GM18526 (cell line): ENCODE results near the gene CFAP20DC.

Experiments used
- POLR2A ChIP-seq: IDR thresholded peaks from 3 replicates; pipeline ENCODE4 v1.6.1; 2011; ENCODE audit not compliant: insufficient read length; ENCODE audit errors: extremely low read depth

Gene CFAP20DC

DNA sequence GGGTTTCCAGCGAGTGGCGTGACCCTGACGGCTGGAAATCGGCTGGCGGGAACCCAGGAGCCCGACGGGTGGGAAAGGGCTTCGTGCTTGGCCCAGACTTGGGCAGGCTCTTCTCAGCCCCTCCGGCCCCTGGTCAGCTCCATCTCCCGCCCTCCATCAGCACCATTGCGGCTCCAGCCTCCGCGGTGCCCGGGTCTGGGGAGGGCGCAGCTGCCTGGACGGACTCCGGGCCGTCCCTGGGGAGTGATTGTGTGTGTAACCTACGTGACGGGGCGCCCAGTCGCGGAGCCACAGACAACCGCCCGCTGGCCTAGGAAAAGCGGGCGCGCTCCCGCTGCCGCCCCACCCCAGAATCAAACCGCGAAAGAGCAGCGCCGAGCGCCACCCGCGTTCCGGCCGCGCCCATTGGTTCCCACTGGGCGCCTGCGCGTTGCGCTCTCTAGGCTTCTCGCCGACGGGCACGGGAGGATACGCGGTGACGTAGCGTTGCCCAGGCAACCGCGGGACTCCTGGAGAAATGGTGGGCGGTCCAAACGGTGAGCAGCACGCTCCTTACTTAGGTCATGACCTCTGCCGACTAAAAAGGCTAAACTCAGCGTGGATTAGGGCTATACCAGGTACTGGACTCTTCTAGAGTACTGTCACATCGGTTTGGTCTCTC, at the start of gene CFAP20DC:
CFAP20DC (minus strand) TSS at position 355 of the 661 bp plus-strand sequence. CDS start 394 bp downstream, outside the sequence.
- peak; percentile 85 for TF ChIP-seq POLR2A

DNA sequence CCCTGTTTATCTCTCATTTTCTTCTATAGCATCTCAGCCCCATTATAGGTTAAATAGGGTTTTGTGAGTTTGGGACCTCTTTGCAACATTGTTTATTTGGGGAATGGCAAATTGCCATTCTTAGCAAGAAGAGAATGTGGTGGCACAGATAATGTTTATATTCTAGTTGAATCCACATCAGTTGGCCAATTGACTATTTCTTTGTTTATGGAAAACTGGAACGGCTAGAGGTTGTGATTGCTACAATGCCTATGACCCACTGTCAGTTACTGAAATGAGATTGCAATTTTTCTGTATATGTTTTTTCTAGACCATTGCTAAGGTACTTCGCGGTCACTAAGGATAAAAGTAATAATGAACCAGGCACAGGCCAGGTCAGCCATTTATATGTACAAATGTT, 44.6 kb upstream of the CFAP20DC start:
- TF ChIP-seq POLR2A = no peak

DNA sequence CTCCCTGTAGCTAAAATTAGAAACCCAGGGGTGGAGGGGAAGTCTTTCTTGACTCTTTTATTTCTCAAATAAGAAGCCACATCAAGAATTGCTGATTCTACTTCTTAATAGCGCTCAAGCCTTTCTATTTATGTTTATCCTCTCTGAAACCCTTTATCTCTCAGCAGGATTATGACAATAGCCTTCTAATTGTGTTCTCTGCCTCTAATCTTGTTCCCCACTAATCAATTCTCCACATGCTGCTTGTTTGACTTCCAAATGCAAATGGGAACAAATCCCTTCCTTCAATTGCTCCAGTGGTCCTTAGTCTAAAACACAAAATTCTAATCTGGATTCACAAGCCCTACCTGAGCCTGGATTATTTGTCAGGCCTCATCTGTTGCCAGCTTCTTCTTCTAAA, 43.7 kb upstream of the CFAP20DC start:
- TF ChIP-seq POLR2A = no peak

DNA sequence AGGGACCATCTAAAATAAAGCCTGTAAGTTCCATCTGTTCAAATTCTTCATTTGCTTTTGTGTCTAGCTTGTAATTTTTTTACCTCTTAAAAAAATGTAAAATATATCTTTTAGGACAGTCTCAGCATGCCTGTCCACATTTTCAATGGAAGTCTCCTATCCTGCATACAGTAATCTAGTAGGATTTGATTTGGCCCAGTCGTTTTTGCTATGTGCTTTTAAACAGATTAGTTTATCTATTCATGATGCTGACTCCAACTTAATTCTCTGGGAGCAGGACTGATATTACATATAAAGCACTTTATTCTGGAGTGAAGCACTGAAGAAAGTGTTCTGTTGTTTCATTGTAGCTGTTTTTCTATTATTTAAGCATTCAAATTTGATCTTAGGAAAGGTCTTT, 38.9 kb upstream of the CFAP20DC start:
- no peak for TF ChIP-seq POLR2A

DNA sequence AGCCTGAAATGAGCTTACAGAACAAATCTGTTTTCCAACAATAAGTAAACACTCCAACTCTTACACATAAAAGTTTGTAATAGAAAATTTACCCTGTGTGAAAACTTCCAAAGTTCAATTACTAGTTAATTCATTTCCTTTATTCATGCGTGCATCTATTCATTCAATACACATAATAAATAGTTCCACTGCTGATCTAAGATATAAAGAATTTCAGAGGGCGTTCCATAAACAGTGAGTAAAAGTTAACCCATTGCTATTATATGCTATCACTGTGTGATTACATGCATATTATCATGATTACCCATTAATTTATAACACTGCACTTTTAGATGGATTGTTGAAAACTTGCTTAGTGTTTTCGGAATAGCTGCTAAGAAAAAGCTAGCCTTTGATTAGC, 36.2 kb upstream of the CFAP20DC start:
- TF ChIP-seq POLR2A = no peak

DNA sequence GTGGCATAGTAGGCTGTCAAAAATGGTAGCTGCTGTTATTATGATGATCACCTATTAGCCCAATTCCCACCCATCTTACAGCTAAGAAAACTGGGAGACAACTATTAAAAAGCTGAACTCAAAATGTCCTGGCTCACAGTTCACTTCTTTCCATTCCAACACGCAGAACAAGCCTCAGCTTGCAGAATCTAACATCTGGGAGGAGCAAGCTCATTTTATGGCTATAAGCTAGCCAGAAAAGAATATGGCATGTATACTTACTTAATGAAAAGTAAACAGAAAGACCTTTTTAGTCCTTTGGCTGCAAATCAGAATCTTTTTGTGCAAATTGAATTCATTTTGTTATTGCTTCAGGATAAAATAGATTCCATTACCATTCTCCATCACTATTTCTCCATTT, 34.8 kb upstream of the CFAP20DC start:
- no peak for TF ChIP-seq POLR2A

DNA sequence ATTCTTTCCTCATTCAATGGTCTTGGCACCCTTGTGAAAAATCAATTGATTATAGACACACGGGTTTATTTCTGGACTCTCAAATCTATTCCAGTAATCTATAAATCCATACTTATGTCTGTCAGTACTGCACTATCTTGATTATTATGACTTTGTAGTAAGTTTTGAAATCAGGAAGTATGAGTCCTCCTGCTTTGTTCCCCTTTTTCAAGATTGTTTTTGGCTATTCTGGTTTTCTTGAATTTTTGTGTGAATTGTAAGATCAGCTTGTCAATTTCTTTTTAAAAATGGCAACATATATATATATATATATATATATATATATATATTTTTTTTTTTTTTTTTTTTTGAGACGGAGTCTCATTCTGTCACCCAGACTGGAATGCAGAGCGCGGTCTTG, 32.3 kb upstream of the CFAP20DC start:
- TF ChIP-seq POLR2A = no peak

DNA sequence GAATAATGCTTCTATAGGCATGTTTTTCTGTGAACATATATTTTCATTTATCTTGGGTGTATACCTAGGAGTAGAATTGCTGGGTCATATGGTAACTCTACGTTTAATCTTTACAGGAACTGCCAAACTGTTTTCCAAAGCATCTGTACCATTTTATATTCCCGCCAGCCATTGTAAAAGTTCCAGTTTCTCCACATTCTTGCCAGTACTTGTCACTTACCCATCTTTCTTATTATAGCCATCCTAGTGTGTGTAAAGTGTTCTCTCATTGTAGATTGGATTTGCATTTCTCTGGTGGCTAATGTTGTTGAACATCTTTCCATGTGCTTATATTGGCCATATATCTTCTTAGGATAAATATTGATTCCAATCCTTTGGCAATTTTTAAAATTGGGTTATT, 31.2 kb upstream of the CFAP20DC start:
- TF ChIP-seq POLR2A = no peak

DNA sequence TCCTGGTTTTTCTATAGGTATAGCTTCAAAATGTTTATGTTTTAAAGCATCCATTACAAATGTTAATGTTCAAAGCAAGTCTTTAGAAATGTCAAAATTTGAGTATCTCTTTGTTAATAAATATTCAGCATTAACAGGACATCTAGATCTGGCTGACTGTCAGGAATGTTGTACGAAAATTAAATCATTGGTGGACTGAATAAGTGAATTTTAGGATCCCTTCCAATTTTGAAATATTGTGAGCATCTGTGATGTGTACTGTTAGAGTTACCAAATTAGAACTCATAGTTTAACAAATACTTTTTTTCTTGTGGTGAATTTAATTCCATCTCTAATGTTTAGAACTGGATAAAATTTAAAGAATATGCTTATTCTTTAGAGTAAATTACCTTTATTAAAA, 30.1 kb upstream of the CFAP20DC start:
- no peak for TF ChIP-seq POLR2A

DNA sequence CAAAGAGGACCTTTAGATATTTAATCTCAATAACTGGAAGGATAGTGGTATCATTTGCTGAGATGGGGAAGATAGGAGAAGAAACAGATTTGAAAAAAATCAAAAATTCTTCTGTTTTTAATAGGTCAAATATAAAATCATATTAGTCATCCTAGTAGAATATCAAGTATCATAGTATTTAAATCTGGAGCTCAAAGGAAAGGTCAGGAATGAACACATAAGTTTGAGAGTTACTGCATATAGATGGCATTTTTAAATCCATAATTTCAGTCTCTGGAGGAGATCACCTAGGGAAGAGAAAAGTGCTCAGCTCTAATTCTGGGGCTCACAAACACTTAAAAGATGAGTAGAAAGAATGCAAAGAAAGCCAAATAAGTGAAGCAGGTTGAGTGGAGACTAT, 24.9 kb upstream of the CFAP20DC start:
- TF ChIP-seq POLR2A = no peak

DNA sequence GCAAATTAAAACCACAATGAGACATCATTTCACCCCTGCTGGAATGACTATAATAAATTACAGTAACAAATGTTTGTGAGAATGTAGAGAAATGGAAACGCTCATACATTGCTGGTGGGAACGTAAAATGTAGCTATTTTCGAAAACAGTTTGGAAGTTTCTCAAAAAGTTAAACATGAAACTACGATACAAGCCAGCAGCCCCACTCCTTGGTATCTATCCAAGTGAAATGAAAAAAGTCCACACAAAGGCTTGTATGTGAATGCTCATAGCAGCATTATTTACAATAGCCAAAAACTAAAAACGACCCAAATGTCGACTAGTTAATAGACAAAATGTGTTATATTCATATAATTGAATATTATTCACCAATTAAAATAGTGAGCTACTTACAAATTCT, 22.9 kb upstream of the CFAP20DC start:
- TF ChIP-seq POLR2A = no peak

DNA sequence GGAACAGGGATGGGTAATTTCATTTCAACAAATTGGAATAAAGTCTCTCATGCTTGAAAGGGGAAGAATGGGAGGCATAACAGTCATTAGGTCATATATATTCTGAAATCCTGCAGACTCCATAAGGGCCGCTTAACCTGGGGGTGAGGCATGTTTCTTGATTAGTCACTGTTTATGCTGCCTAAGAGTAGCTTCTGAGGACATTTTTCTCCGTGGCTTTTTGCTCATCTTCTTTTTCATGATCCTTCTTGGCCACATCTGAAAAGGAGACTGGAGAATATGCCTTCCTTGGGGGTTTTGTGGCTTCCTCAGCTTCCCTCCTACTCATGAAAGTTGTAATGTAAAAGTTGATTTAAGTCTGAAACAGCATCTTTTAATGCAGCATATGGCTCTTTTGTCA, 20.0 kb upstream of the CFAP20DC start:
- TF ChIP-seq POLR2A = no peak

DNA sequence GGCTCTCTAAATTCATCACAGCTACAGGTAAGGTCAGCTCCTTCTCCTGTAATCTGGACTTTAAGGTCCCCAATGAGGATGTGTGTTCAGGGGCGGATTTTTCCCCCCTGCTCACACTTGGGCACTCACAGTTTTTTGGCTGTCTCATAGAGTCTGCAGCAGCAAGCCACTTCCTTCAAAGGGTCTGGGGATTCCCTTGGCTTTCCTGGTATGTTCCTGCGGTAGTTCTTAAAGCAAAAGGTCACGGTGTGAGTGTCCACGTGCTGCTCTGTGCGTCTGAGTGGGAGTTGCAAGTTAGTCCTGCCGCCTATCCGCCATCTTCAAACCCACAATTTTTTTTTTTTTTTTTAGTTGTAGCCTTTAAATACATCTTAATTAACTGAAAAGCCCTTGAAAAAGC, 15.4 kb upstream of the CFAP20DC start:
- no peak for TF ChIP-seq POLR2A

DNA sequence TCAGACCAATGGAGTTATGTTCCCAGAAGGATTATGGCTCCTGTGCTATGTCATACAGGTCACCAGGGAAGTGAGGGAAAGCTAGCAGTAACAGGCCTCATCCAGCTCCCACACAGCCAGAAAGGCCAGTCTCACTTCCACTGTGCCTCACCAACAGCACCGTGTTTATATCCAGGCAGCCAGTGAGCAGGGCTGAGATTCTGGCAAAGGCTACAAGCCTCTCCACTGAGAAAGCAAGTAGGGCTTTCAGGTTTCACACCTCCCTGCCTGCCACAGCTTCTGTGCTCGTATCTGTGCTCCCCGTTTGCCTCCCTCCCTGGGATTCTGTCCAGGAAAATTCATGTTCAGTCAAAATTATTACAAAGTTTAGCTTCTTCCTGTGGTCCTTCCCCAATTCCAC, 14.9 kb upstream of the CFAP20DC start:
- no peak for TF ChIP-seq POLR2A

DNA sequence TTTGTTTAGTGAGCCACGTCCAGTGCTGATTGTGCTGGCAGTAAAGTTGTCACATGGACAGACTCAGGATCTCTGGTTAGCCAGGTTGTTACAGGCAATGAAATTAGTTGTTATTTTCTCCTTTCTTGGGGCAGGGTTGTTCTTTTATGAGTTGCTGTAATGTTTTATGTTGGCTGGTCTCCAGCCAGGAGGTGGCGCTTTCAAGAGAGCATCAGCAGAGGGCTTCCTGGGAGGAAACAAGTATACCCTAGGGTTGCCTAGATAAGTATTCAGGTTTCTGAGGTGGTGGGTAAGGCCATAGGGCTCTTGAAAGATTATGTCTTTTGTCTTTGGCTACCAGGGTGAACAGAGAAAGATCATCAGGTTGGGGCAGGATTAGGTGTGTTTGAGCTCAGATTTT, 14.5 kb upstream of the CFAP20DC start:
- TF ChIP-seq POLR2A = no peak

DNA sequence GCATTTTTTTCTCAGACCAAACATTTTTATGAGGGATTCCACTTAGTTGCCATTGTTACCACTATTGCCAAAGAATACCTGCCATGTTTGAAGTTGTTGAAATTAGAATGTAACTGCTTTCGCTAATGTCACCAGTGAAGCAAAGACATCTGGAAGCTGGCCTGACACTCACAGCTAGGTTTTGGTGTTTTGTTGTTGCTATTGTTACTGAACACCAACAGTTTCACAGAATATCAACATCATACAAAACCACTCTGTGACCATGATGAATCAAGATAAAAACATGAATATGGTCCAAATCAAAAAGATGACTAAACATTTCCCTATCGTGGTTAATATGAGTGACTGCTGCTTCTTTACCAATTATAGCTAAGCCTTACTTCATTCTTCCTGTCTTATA, 6.9 kb upstream of the CFAP20DC start:
- TF ChIP-seq POLR2A = no peak

DNA sequence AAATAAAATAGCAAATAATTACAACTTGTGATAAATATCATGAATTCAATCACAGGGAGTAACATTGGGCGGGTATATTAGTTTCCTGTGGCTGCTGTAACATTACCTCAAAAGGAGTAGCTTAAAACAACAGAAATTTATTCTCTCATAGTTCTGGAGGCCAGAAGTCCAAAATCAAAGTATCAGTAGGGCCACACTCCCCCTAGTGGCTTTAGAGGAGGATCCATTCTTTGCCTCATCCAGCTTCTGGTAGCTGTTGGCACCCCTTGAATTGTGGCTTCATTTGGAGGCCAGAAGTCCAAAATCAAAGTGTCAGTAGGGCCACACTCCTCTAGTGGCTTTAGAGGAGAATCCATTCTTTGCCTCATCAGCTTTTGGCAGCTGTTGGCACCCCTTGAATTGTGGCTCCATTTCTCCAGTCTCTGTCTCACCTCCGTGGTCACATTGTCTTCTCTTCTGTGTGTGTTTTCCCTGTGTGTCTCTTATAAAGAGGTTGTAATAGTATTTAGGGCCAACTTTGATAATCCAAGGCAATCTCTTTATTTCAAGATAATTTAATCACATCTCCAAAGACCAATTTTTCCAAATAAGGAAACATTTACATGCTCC, 3.1 kb upstream of the CFAP20DC start:
- no peak for TF ChIP-seq POLR2A

DNA sequence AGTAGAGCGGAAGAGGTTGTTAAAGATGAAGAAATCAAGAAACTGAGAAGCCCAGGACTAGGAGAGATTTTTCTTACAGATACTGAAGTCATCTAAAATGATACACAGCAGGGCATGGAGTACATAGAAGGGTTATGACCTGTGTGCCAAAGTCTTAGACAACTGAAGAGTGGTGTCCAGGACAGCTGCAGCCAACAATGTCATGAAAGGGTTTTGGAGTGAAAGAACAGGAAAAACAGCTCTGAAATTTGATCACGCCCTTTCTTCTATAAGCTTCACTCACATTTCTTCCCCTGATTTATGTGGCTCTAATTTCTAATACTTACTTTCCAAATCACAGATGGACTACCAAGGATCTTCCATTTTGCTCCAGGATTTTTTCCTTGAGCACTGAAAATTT, 3.0 kb downstream of the CFAP20DC start:
- no peak for TF ChIP-seq POLR2A

DNA sequence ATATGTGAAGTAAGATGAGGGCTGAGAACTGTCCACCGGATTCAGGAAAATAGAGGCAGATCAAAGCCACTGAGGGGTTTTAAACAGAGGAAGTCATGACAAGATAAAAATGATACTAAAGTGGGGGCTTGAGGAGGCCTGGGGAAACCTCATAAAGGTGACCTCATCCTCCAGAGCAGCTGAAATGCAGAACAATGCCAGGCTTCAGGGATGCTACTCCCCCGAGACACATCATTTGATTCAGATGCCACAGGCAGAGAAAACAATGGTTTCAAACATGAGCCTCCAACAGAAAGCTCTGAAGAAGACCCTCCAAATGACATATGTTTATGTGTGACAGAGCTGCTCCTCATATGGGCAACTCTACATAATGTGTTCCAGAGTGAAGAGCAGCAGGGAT, 6.4 kb downstream of the CFAP20DC start:
- TF ChIP-seq POLR2A = no peak
